Right cardiac atrium (tissue), 5 donors: Measurements from ENCODE around the gene GPR17. TPM values are rescaled to one million over a fixed set of nuclear protein-coding genes. Genes with fewer than 3 reads are reported as not detected.
A peak's percentile ranks its signal among the peaks of the same experiment; 100 is the strongest.

Experiments
- ATAC-seq, 2 donors: fragments of 200-7000 bp; cut with Tn5 transposase; one replicate each; pipeline versions ENCODE4 v1.8.0 to v1.9.1; 2020; ENCODE audit warnings: moderate library complexity in 2 of 2, mild to moderate bottlenecking in 1 of 2
- DNase-seq, 3 donors: peaks; one replicate each; pipeline ENCODE4 v3.0.0-alpha.2; 2020
- H3K27ac ChIP-seq: one replicate; pipeline ENCODE4 v1.5.1; 2013; ENCODE audit warnings: mild to moderate bottlenecking, low read length, control low read depth, moderate library complexity
- H3K27me3 ChIP-seq: one replicate; pipeline ENCODE4 v1.6.1; 2013; ENCODE audit not compliant: control insufficient read depth, insufficient read depth
- H3K4me1 ChIP-seq: one replicate; pipeline ENCODE4 v1.6.1; 2013; ENCODE audit warnings: low read length; ENCODE audit not compliant: control insufficient read depth, insufficient read depth
- H3K4me3 ChIP-seq: one replicate; pipeline ENCODE4 v1.5.1; 2013; ENCODE audit warnings: low read length, control low read depth
- H3K9me3 ChIP-seq: one replicate; pipeline ENCODE4 v1.6.1; 2013; ENCODE audit warnings: low read length; ENCODE audit not compliant: control insufficient read depth
- whole genome bisulfite sequencing: extraction: QIAGEN DNeasy Blood & Tissue Kit; methylation state at CpG from one replicate; pipeline ENCODE4 v1.1.7; 2013; 5-methylcytosine and 5-hydroxymethylcytosine counted together
- intact Hi-C, 4 donors: fragments of 100-400 bp; cut with DNase I; formaldehyde crosslinking; loops; one replicate each; pipeline versions ENCODE4 v1.11.0 to v1.14.0; 2022 to 2023
- polyA plus RNA-seq: library from polyadenylated mRNA; stranded (reverse); fragments of 200-250 nt; gene quantifications from one replicate; pipeline ENCODE4 v1.2.3, GENCODE V29; 2013
- total RNA-seq, 4 donors: library from RNA; stranded (reverse); fragmentation: NEBNext Ultra II Directional; extraction: Animal tissue kit (Norgen Biotek cat#: 25700); gene quantifications; one replicate each; pipeline ENCODE4 v1.2.1, GENCODE V29; 2021
- donor health status: healthy with polysubstance abuse.
- donor health status: DM: no; HTN: yes; CAD: no.
- donor health status: DM: no; HTN: no; CAD: no.
- donor health status: DM: no; HTN: yes; CAD: no; lungs with severe emphysema.
- donor health status: DM: yes; HTN: yes; CAD: no.

Gene GPR17
- total and polyA plus RNA-seq, 5 donors, result 0.31 to 4.0 (median 0.40) TPM; not detected in 2

- no peaks in the 10 kb centered on the region for H3K9me3 ChIP-seq
- peak overlapping the region; percentile 44 for H3K27ac ChIP-seq
- DNase-seq (peak in 1 of 3 donors; percentile 51), ATAC-seq (no peak)
- no peaks in the 10 kb centered on the region for H3K27me3 ChIP-seq
- no peak overlapping the region for H3K4me3 ChIP-seq
- 86% methylated on average over 5 of the region's 5 CpGs for WGBS
- H3K4me1 ChIP-seq, result peaks cover 8% of the 10 kb centered on the region
- intact Hi-C loops, result no loop called here
Observed at GRCh38 chr2:127670957-127671290, 25.0 kb downstream of the GPR17 start.

GRCh38 chr2:127671557-127672302, 25.8 kb downstream of the GPR17 start:
- DNase-seq (peak in 1 of 3 donors; percentile 35), ATAC-seq (no peak)
- H3K4me3 ChIP-seq, result no peak overlapping the region
- H3K27me3 ChIP-seq, result no peaks in the 10 kb centered on the region
- intact Hi-C loops, result no loop called here
- H3K9me3 ChIP-seq, result no peaks in the 10 kb centered on the region
- 61% methylated on average over 14 of the region's 14 CpGs for WGBS
- H3K27ac ChIP-seq, result peak overlapping the region; percentile 94
- H3K4me1 ChIP-seq, result peaks cover 8% of the 10 kb centered on the region

- Histone ChIP-seq H3K4me1 (peaks cover 9% of the 10 kb centered on the region), H3K9me3 (no peaks in the 10 kb centered on the region), H3K27me3 (no peaks in the 10 kb centered on the region), H3K4me3 (peak overlapping the region; percentile 77), H3K27ac (peak overlapping the region; percentile 94)
- intact Hi-C loops, result no loop called here
- ATAC-seq (peak; percentile 3 to 4), DNase-seq (peak in 1 of 3 donors; percentile 58)
- 53% methylated on average over 20 of the region's 20 CpGs for WGBS
Observed at GRCh38 chr2:127672341-127673224, 26.6 kb downstream of the GPR17 start.

GRCh38 chr2:127673291-127674069, 27.5 kb downstream of the GPR17 start:
- Histone ChIP-seq H3K4me1 (peaks cover 9% of the 10 kb centered on the region), H3K9me3 (no peaks in the 10 kb centered on the region), H3K27me3 (no peaks in the 10 kb centered on the region), H3K4me3 (peak overlapping the region; percentile 77), H3K27ac (peak overlapping the region; percentile 94)
- ATAC-seq (peak in 1 of 2 donors; percentile 59), DNase-seq (peak in 1 of 3 donors; percentile 63)
- intact Hi-C loops, result no loop called here
- 50% methylated on average over 17 of the region's 17 CpGs for WGBS

GRCh38 chr2:127674241-127675209, 28.6 kb downstream of the GPR17 start:
- peak; percentile 65 to 86 (median 84) for DNase-seq

GRCh38 chr2:127675331-127676261, 29.6 kb downstream of the GPR17 start, which contains the start of gene LIMS2:
TSS of gene LIMS2 (minus strand) at chr2:127675530. CDS start at chr2:127675024, 506 bp downstream.
- peaks cover 7% of the 10 kb centered on the region for H3K4me1 ChIP-seq

More at GRCh38 chr2:127674241-127675209, 28.6 kb downstream of the GPR17 start:
- intact Hi-C loops, result no loop called here
- H3K27me3 ChIP-seq, result no peaks in the 10 kb centered on the region
- 4% methylated on average over 72 of the region's 72 CpGs for WGBS
- H3K4me3 ChIP-seq, result peak overlapping the region; percentile 77
- peaks cover 8% of the 10 kb centered on the region for H3K4me1 ChIP-seq
- peak; percentile 47 to 50 for ATAC-seq
- peak overlapping the region; percentile 94 for H3K27ac ChIP-seq
- H3K9me3 ChIP-seq, result no peaks in the 10 kb centered on the region

GRCh38 chr2:127676906-127677305, 31.0 kb downstream of the GPR17 start:
- DNase-seq (peak in 1 of 3 donors; percentile 54), ATAC-seq (peak in 1 of 2 donors; percentile 30)
- H3K4me1 ChIP-seq, result peaks cover 2% of the 10 kb centered on the region
- no peaks in the 10 kb centered on the region for H3K27me3 ChIP-seq
- intact Hi-C loops, result no loop called here
- no peak overlapping the region for H3K4me3 ChIP-seq
- no peaks in the 10 kb centered on the region for H3K9me3 ChIP-seq
- H3K27ac ChIP-seq, result no peak overlapping the region
- 71% methylated on average over 2 of the region's 2 CpGs for WGBS

More at GRCh38 chr2:127675331-127676261, 29.6 kb downstream of the GPR17 start, which contains the start of gene LIMS2:
- intact Hi-C loops, result no loop called here
- H3K9me3 ChIP-seq, result no peaks in the 10 kb centered on the region
- 2% methylated on average over 56 of the region's 56 CpGs for WGBS
- ATAC-seq, result peak; percentile 53 to 58
- peak within 1 kb of the TSS; percentile 77 for H3K4me3 ChIP-seq
- H3K27me3 ChIP-seq, result no peaks in the 10 kb centered on the region
- H3K27ac ChIP-seq, result peak within 1 kb of the TSS; percentile 94
- peak in 2 of 3 donors; percentile 81 to 85 for DNase-seq

GRCh38 chr2:127678531-127678930, 32.6 kb downstream of the GPR17 start:
- DNase-seq (no peak), ATAC-seq (no peak)
- H3K27me3 ChIP-seq, result no peaks in the 10 kb centered on the region
- intact Hi-C loops, result no loop called here
- no peaks in the 10 kb centered on the region for H3K9me3 ChIP-seq
- no peak overlapping the region for H3K27ac ChIP-seq
- H3K4me3 ChIP-seq, result no peak overlapping the region
- WGBS, result 89% methylated on average over 10 of the region's 10 CpGs
- H3K4me1 ChIP-seq, result peaks cover 2% of the 10 kb centered on the region

- Histone ChIP-seq H3K4me1 (peaks cover 2% of the 10 kb centered on the region), H3K4me3 (no peak overlapping the region), H3K9me3 (no peaks in the 10 kb centered on the region), H3K27ac (no peak overlapping the region), H3K27me3 (no peaks in the 10 kb centered on the region)
- peak in 1 of 3 donors; percentile 46 for DNase-seq
- no peak for ATAC-seq
- 80% methylated on average over 6 of the region's 6 CpGs for WGBS
- intact Hi-C loops, result no loop called here
Observed at GRCh38 chr2:127678991-127679390, 33.0 kb downstream of the GPR17 start.
